Mucosa of descending colon (tissue), 3 donors: Measurements from ENCODE around the gene ANKS1B. TPM values are rescaled to one million over a fixed set of nuclear protein-coding genes. Genes with fewer than 3 reads are reported as not detected.
"Not testable (repeated sequence)": the region's sequence is repeated elsewhere in the genome, so short reads cannot be mapped to it uniquely, and the experiment has no call there.

ENCODE experiments used
- ATAC-seq: fragments of 200-7000 bp; cut with Tn5 transposase; one replicate; pipeline ENCODE4 v1.9.1; 2020; ENCODE audit warnings: mild to moderate bottlenecking, moderate library complexity
- DNase-seq, 3 donors: peaks; one replicate each; pipeline ENCODE4 v3.0.0-alpha.2; 2020
- H3K36me3 ChIP-seq: fragments of 200-600 bp; one replicate; pipeline ENCODE4 v1.8.0; 2021; ENCODE audit warnings: low read depth, mild to moderate bottlenecking
- H3K4me1 ChIP-seq: fragments of 200-600 bp; one replicate; pipeline ENCODE4 v1.8.0; 2021; ENCODE audit warnings: low read depth, mild to moderate bottlenecking
- H3K4me3 ChIP-seq: fragments of 200-600 bp; one replicate; pipeline ENCODE4 v1.8.0; 2021; ENCODE audit warnings: mild to moderate bottlenecking
- H3K9me3 ChIP-seq: fragments of 200-600 bp; one replicate; pipeline ENCODE4 v1.8.0; 2021; ENCODE audit warnings: mild to moderate bottlenecking
- CTCF ChIP-seq: fragments of 200-600 bp; IDR thresholded peaks from one replicate; pipeline ENCODE4 v1.8.0; 2022; ENCODE audit warnings: antibody characterized with exemption, mild to moderate bottlenecking
- intact Hi-C, 2 donors: fragments of 100-400 bp; cut with DNase I in 1 of 2; cut with micrococcal nuclease in 1 of 2; formaldehyde crosslinking; loops; one replicate each; pipeline versions ENCODE4 v1.11.0 to v1.11.1; 2022; cut with DNase I, micrococcal nuclease
- total RNA-seq, 3 donors: library from RNA; stranded (reverse); fragmentation: NEBNext Ultra II Directional in 2 of 3; extraction: Animal tissue kit (Norgen Biotek cat#: 25700) in 2 of 3; gene quantifications; one replicate each; pipeline versions ENCODE4 v1.2.1 to v1.2.4, GENCODE V29; 2021 to 2023
- donor health status: DM: no; HTN: no; CAD: no; lungs with moderate emphysema.
- donor health status: DM: no; HTN: no; CAD: no.
- donor health status: DM: no; HTN: yes; CAD: no.

The ANKS1B gene
- total RNA-seq, 3 donors from 2014 or later, result 1.1 to 22.2 (median 2.3) TPM

GRCh38 chr12:99722690-99723486 is 261.8 kb downstream of the ANKS1B start:
- H3K9me3 ChIP-seq, result peaks cover 15% of the 10 kb centered on the region
- no peak for ATAC-seq
- TF ChIP-seq CTCF, result no peak
- no peaks in the 10 kb centered on the region for H3K36me3 ChIP-seq
- intact Hi-C loops, result no loop called here
- no peak overlapping the region for H3K4me3 ChIP-seq
- DNase-seq, result no peak
- no peaks in the 10 kb centered on the region for H3K4me1 ChIP-seq

- Histone ChIP-seq H3K9me3 (peaks cover 12% of the 10 kb centered on the region), H3K4me1 (no peaks in the 10 kb centered on the region), H3K4me3 (no peak overlapping the region), H3K36me3 (no peaks in the 10 kb centered on the region)
- TF ChIP-seq CTCF, result no peak
- no peak for DNase-seq
- intact Hi-C loops, result no loop called here
- no peak for ATAC-seq
These were observed 262.9 kb downstream of the ANKS1B start for GRCh38 chr12:99721715-99722275.

GRCh38 chr12:99720083-99720465 is 264.7 kb downstream of the ANKS1B start:
- DNase-seq, intact Hi-C loops, ATAC-seq, H3K4me3 ChIP-seq, H3K4me1 ChIP-seq, H3K36me3 ChIP-seq: not testable (repeated sequence)
- H3K9me3 ChIP-seq, result peaks cover 12% of the 10 kb centered on the region

GRCh38 chr12:99719411-99720082 is 265.2 kb downstream of the ANKS1B start:
- H3K36me3 ChIP-seq, intact Hi-C loops, H3K4me3 ChIP-seq, ATAC-seq, H3K4me1 ChIP-seq, DNase-seq: not testable (repeated sequence)
- peaks cover 12% of the 10 kb centered on the region for H3K9me3 ChIP-seq

GRCh38 chr12:99715841-99716510 is 268.8 kb downstream of the ANKS1B start:
- H3K36me3 ChIP-seq, H3K4me1 ChIP-seq, ATAC-seq, H3K4me3 ChIP-seq, H3K9me3 ChIP-seq, DNase-seq, intact Hi-C loops: not testable (repeated sequence)

GRCh38 chr12:99714921-99715320 is 269.8 kb downstream of the ANKS1B start:
- DNase-seq, intact Hi-C loops, H3K36me3 ChIP-seq, H3K9me3 ChIP-seq, H3K4me1 ChIP-seq, H3K4me3 ChIP-seq, ATAC-seq: not testable (repeated sequence)

- H3K4me1 ChIP-seq, result no peaks in the 10 kb centered on the region
- no peak for TF ChIP-seq CTCF
- DNase-seq, result no peak
- ATAC-seq, result no peak
- intact Hi-C loops, result no loop called here
- no peaks in the 10 kb centered on the region for H3K36me3 ChIP-seq
- H3K4me3 ChIP-seq, result no peak overlapping the region
- peaks cover 5% of the 10 kb centered on the region for H3K9me3 ChIP-seq
These were observed 270.7 kb downstream of the ANKS1B start for GRCh38 chr12:99713946-99714520.
